T-helper 22 cell (primary cell): ENCODE data around the gene ARRDC2.
"Not testable (repeated sequence)": the region's sequence is repeated elsewhere in the genome, so short reads cannot be mapped to it uniquely, and the experiment has no call there.

ENCODE experiments used
- DNase-seq: peaks from one replicate; pipeline ENCODE4 v3.0.0-alpha.2; 2020; ENCODE audit warnings: low read depth

Gene ARRDC2

DNA sequence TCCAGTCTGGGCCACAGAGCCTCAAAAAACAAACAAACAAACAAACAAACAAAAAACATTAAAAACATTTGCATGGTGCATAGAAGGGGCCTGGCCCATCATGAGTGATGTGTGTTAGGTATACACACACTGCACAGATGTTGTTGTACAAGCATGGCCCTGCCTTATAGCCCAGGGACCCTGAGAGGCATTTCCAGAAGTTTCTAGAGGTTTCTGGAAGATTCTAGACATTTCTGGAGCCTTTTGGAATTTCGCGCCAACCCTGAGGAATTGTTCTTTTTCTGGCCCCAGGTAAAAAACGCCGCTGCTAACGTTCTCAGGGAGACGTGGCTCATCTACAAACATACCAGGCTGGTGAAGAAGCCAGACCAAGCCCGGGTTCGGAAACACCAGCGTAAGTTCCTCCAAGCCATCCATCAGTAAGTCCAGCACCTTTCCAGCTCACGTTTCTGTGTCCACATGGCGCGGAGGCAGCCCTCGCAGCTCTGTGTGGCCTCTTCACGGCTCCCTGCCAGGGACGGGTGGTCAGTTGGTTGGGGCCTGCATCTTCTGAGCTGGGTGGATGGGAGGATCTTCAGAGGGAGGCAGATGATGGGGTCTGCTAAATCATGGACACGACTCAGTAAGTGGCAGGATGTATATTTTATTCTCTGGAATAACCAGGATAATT, 18.4 kb upstream of the ARRDC2 start:
- DNase-seq, result no peak

- no peak for DNase-seq
These were observed 14.7 kb upstream of the ARRDC2 start for GRCh38 chr19:17993076-17993813.

DNA sequence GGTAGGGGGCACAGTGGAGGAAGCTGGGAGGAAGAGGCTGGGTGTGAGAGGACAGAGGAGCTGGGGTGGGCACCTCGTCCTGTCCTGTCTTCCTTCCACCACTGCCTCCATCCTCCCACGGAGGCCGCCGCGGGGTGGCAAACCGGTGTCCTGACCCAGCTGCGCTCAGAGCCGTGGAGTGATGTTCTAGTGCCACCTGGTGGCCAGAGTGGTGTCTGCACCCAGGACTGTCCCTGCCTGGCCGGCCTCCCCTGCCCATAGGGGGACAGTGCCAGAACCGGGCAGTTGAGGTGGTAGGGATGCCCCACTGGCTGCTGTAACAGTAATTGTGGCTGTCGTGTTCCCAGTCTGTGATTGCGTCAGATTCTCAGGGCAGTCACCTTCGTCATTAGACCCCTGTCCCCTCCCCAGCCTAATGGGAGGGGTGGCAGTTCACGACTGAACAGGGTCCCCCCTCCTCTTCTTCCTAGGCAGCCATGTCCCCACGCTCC, 11.1 kb upstream of the ARRDC2 start:
- DNase-seq, result peak; percentile 59

DNA sequence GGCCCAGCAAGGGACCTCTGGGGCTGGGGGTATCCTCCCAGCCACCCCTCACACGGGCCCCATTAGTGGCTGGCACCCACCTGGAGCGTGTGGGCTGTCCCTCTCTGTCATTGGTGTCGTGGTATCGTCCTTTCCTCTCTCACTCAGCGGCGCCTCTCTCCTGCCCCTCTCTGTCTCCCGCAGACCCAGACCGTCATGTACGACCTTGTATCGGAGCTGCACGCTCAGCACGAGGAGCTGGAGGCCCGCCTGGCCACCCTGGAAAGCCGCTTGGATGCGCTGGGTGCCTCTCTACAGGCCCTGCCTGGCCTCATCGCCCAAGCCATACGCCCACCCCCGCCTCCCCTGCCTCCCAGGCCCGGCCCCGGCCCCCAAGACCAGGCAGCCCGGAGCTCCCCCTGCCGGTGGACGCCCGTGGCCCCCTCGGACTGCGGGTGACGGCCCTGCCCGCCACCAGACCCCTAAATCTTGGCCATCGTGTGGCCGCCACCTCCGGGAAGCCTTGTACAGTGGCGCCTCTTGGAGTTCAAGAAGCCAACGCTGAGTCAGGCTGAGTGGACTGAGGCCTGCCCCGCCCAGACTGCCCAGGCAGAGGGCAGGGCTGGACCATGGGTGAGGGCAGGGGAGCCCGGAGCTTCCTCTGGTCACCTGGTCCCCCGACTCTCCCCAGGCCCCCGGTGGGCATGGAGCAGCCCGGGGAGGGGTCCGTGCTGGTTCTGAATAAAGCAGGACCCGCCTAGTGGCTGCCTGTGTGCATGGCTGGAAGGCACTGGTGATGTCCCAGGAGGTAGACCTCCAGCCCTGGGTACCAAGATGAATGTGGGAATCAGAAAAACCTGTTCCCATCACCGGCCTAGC, 9.8 kb upstream of the ARRDC2 start:
- DNase-seq, result no peak

GRCh38 chr19:17998827-17999150, 9.2 kb upstream of the ARRDC2 start:
- no peak for DNase-seq

DNA sequence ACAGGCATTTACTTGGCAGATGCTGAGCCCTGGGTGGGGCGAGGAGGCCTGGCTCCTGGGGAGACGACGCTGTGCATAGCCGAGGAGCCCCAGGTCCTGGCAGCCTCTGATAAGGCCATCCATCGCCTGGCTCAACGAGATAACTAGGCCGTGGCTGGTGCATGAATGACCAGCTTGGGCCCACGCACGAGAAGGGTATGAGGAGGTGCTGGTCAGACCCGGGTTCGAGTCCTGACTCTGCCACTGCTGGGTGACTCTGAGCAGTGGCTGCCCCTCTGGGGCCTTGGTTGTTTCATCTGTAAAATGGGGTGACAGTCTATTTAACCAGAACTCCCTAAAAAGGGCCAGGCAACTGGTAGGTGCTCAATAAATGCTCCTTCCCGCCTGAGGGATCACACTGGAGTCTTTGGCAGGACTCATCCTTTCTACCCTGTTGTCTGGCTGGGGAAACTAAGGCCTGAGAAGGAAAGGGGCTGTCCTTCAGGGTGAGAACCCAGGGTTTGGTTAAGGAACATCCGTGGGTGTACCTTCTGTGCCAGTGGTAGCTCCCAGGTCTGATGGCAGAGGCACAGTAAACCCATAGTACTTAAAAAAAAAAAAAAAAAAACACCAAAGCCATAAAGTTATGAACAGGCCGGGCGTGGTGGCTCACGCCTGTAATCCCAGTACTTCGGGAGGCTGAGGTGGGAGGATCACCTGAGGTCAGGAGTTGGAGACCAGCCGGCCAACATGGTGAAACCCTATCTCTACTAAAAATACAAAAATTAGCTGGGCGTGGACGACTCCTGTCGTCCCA, 8.1 kb upstream of the ARRDC2 start:
- DNase-seq, result no peak

DNA sequence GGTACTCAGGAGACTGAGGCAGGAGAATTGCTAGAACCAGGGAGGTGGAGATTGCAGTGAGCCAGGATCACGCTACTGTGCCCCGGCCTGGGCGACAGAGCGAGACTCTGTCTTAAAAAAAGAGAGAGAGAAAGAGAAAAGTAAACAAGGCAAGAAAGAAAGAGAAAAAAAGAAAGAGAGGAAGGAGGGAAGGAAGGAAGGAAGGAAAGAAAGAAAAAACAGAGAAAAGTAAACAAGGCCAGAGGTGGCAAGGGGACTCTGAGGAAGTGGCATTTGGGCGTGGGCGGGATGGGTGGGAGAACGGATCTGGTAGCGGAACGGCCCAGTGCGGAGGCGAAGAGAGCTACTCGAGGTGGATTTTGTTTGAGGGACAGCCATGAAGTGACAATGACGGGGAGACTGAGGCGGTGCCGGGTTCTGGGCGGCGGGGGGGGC, 7.5 kb upstream of the ARRDC2 start:
- no peak for DNase-seq

- DNase-seq, result peak; percentile 98
These were observed 6.8 kb upstream of the ARRDC2 start for GRCh38 chr19:18000915-18001776.

DNA sequence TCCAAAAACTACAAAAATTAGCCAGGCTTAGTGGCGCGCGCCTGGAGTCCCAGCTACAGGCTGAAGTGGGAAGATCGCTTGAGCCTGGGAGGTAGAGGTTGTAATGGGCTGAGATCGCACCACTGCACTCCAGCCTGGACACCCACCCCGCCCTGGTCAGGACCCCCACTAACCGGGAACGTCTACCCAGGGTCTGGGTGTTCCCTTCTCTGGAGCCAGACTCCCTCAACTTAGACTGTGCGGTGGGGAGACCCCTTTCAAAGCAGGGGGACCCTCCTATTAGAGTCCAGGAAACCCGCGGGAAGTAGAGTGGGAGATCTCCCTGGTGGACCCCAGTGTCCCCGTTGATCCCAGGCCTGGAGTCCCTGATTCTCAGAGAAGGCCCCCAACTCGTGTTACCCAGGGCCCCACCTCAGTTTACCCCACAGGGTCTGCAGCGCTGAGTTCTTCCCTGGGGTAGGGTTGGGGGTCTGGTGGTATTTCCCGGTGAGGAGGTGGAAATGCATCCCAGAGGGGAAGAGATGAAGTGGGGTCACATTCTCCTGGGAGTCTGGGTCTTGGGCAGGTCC, 6.1 kb upstream of the ARRDC2 start:
- no peak for DNase-seq

- DNase-seq, result no peak
These were observed 5.6 kb upstream of the ARRDC2 start for GRCh38 chr19:18002347-18002850.

- not testable (repeated sequence) for DNase-seq
These were observed 2.2 kb upstream of the ARRDC2 start for GRCh38 chr19:18005750-18006149.

- DNase-seq, result peak; percentile 54
These were observed 690 bp upstream of the ARRDC2 start for GRCh38 chr19:18007044-18007916.

GRCh38 chr19:18008814-18009213, 844 bp downstream of the ARRDC2 start:
- DNase-seq, result no peak

DNA sequence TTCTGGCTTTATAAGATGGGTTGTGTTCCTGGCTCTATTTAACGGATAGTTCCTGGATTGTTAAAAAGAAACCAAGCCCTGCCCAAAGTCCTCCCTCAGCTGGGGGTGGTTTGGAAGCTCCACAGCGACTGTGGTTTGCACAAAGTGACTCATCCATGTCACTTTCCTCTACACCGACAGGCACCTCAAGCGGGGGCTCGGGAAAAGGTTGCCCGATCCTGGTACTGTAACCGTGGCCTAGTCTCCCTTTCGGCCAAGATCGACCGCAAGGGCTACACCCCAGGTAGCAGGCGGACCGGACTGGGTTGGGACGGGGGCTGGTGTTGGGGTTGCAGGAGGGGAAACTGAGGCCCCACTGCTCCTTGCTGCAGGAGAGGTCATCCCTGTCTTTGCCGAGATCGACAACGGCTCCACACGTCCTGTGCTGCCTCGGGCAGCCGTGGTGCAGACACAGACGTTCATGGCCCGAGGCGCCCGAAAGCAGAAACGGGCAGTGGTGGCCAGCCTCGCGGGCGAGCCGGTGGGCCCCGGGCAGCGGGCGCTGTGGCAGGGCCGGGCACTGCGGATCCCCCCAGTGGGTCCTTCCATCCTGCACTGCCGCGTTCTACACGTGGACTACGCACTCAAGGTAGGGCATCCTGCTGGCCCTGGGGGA, 1.6 kb downstream of the ARRDC2 start:
- no peak for DNase-seq

DNA sequence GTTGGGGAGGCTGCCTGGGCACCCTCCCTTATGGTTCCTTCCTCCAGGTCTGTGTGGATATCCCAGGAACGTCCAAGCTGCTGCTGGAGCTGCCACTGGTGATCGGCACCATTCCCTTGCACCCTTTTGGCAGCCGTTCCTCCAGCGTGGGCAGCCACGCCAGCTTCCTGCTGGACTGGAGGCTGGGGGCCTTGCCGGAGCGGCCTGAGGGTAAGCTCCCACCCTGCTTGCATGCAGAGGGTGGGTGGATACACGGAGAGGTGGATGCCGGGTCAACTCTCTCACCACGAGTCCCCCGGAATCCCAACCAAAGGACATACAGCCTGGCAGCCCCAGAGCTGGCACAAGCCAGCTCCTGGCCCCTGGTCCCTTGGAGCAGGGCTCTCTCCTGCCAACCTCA, 2.2 kb downstream of the ARRDC2 start:
- DNase-seq, result no peak

DNA sequence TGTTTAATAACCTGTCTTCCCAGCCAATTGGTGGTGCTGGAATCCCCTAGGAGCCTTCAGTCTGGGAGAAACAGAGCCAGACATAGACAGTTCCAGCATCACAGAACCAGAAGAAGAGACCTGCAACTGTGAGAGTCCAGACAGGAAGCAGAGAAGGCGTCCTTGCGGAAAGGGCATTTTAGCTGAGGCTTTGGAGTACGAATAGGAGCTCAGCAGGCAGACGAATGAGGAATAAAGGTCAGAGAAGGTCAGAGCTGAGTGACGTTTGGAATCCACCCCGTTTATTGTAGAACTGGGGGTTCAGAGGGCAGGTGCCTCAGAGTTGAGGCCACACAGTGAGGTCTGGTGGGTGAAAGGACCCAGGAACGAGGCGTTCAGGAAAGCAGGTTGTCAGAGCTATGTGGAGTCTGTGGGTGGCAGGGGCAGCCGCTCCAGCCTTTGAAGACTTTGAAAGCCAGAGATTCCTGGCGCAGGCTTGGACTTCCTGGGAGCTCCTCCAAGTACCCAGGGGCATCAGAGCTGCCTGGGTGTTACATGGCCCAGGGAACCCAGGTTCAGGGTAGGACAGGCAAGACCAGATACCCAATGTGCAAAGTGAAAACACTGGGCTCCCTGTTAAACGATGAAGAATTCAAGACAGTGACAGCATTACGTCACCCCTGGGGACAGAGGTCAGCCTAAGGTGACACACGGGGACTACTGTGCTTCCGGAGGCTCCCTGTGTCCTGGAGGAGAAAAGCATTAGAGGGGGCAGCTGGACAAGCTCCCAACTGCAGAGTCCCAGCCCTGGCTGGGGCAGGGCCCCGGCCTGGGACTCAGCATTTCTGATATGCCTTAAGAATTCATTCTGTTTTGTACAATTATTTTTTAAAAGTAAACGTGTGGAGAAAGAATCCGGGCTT, 5.5 kb downstream of the ARRDC2 start:
- DNase-seq, result no peak

GRCh38 chr19:18014197-18014596, 6.2 kb downstream of the ARRDC2 start:
- peak; percentile 32 for DNase-seq
